GM18858 (cell line): Measurements from ENCODE around the gene GTPBP3.
A peak's percentile ranks its signal among the peaks of the same experiment; 100 is the strongest.
"Not testable (repeated sequence)": the region's sequence is repeated elsewhere in the genome, so short reads cannot be mapped to it uniquely, and the experiment has no call there.

ENCODE experiments used
- ATAC-seq: cut with Tn5 transposase; IDR thresholded peaks from one replicate; pipeline ENCODE4 v1.9.1; 2021; ENCODE audit not compliant: unreplicated experiment

The GTPBP3 gene, protein sequence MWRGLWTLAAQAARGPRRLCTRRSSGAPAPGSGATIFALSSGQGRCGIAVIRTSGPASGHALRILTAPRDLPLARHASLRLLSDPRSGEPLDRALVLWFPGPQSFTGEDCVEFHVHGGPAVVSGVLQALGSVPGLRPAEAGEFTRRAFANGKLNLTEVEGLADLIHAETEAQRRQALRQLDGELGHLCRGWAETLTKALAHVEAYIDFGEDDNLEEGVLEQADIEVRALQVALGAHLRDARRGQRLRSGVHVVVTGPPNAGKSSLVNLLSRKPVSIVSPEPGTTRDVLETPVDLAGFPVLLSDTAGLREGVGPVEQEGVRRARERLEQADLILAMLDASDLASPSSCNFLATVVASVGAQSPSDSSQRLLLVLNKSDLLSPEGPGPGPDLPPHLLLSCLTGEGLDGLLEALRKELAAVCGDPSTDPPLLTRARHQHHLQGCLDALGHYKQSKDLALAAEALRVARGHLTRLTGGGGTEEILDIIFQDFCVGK

DNA sequence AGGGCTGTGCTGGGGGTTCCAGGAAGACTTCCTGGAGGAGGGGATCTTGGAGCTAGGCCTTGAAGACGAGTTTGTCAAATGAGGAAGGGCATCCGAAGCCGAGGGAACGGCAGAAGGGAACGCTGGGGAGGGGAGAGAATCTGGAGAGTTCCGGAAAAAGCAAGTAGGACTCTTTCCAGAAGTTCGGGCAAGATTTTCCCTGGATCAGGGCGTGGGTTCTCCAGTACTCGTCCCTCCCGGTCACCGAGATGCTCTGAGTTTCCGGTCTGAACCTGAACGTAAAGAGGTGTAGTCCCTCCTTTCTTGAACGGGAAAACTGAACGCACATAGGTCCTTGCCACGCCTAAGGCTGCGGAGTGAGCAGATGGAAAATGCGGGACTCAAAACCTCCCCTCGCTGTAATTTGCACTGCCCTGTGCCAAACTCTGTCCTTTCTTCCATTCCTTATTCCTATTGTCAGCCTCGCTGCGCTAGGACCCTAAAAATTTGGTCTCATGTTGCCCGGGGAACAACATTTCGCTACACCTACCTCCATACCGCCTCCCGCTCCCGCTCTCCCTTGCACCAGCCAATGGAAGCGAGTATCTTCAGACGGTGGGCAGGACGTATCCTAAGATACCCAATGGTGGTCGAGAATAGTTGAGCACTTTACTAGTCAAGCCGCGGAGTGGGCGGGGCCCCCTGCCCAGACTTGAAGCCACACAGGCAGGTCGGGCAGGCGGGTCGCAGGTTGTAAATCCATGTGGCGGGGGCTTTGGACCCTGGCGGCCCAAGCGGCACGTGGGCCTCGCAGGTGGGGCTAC lies at the start of gene GTPBP3:
TSS of gene GTPBP3 (plus strand) at position 682 of the 803 bp plus-strand sequence. CDS start at position 741, 59 bp downstream.
- ATAC-seq = peak; percentile 60

DNA sequence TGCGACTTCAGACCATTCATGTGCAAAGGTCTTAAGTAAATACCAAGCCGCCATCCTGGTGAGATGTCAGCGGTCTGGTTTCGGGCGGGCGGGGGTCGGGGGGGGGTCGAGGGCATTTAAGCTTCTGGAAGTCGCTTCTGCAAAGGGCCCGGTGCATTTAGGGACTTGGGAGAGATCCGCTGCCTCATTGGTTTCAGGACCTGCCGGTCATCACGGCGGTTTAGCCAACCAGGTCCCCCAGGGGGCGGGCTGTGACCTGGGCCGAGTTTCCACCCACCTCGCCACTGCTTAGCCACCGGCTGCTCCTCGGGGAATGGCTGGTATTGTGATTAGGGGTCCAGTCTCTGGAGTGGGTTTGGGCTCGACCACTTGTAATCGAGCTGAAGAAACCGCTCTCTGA lies 47.9 kb upstream of the GTPBP3 start:
- ATAC-seq = no peak

DNA sequence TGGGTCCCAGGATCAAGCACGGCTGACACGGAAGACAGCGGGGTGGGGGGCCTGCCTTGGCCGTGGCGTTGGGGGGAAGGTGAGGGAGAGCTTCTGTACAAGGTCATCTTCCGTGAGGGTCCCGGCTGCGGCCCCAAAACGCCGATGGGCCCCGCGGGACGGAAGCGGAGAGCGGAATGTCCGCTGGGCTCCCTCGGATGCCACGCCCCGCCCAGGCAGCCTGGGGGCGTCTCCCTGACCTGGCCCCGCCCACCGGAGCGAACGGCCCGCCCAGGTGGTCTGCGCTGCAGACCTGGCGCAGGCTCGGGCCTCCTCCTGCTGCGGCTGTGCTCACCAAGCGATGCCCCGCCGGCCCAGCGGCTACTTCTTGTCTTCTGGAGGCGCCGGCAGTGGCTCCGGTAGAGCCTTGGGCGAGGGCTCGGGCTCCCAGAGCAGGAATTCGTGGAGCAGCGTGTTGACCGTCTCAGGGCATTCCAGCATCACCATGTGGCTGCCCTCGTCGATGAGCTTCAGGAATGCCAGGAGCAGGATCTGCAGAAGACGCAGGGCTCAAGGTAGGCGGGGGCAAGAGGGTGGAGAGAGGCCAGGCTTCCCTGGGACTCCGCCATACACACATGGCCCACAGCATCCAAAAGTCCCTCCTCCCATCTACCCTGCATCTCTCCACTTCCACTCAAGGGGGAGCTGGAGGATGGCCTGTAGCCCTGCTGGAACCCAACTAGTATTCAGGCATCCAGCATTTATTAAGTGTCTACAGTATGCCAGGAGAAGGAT lies 44.9 kb upstream of the GTPBP3 start:
- ATAC-seq = no peak

DNA sequence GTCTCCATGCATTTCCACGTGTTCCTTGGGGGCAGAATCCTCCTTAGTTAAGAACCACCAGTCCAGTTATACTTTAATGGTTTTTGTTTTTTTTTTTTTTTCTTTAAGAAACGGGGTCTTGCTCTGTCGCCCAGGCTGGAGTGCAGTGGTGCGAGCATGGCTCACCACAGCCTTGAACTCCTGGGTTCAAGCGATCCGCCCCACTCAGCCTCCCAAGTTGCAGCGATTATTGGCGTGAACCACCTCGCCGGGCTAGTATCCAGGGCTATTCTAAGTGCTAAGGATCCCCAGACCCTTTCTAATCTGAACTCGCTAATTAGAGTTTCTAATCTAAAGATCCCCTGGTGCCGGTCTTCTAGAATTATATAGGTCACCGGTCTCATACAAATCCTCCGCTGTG lies 43.7 kb upstream of the GTPBP3 start:
- ATAC-seq = no peak

DNA sequence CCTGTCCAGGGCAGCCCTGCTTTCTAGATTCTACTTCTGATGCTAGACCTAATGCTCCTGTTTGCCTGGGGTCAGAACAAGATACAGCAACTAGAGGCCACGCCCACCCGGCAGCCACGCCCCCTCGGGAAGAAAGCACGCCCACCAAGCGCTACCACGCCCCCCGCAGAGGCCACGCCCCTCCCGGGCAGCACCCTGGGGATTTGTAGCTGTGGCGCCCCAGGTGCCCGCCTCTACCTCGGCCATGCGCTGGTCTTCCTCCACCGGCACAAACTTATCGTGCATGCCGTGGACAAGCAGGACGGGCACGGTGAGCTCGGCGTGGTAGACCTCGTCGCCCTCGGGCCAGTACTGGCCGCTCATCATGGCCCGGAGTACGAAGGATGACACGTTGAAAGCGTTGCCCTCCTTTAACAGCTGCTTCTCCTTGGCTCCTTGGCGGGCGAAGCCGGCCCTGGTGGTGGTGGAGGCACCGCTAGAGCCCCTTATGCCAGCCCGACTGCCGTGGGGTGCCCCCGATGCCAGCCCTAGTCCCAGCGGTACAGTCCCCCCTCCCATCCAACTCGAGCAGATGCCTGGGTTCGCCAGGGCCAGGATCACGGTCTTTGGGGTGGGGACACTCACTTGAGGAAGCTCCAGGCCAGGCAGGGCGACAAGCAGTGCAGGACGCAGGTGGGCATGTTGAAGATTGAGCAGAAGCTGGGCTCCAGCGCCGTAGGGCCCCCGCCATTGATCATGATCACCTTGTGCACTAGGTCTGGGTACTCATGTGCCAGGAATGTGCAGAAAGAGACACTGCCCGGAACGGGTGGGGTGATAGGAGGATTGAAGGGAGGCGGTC lies 43.1 kb upstream of the GTPBP3 start:
- ATAC-seq = no peak

DNA sequence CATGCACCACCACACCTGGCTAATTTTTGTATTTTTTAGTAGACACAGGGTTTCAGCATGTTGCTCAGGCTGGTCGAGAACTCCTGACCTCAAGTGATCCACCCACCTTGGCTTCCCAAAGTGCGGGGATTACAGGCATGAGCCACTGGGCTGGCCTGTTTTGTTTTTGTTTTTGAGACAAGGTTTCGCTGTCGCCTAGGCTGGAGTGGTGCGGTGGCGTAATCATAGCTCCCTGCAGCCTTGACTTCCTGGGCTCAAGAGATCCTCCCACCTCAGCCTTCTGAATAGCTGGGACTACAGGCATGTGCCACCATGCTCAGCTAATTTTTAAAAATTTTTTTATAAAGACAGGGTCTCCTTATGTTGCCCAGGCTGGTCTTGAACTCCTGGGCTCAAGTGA lies 41.8 kb upstream of the GTPBP3 start:
- not testable (repeated sequence) for ATAC-seq

DNA sequence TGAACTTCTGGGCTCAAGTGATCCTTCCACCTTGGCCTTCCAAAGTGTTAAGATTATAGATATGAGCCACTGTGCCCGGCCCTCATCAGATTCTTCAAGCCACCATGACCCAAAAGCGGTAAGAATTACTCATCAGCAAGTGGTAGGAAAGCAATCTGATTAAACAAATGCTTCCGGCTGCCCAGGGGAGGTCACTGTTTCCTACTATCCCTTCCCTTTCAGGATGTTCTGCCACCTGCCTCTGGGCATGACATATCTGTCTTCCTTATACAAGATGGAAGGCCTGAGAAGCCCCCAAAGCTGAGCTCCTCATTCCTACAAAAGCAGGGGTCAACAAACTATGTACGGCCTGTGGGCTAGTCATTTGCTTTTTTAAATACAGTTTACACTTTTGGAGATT lies 41.1 kb upstream of the GTPBP3 start:
- no peak for ATAC-seq

DNA sequence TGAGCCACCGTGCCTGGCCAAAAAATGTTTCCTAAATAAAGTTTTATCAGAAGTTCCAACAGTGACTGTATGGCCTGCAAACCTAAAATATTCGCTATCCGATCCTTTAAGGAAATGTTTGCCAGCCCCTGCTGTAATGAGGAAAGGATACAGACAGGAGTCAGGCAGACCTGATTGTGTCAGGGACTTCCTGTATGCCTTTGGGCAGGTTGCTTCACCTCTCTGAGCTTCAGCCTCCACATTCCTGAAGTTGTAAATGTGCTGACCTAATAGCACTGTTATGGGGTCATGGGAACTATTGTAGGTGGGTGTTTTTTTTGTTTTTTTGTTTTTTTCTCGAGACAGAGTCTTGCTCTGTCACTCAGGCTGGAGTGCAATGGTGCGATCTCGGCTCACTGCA lies 40.4 kb upstream of the GTPBP3 start:
- no peak for ATAC-seq

DNA sequence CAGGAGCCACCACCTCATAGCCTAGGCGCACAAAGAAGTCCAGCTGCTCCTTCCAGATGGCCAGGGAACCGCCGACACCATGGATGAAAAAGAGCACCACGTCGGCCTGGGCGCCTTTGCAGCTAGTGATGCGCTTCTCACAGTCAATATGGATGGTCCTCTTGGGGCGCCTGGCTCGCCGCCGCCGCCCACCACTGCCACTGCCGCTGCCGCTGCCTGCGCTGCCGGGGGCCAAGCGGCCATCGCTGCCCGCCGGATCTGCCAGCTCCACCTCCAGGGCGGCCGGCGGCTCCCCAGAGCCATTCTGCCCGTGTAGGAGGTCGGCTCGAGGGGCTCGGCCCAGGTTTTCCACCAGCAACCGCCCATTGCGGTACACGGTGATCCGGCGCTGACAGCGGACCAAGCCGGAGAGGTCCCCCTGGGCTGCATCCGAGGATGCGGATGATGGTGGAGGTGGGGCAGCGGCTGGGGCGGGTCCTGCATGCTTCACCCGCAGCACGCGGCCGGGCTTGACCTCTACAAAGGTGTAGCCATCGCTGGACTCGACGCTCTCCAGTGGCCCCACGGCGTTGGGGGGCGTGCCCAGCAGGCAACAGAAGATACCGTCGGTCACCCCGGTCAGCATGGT lies 36.2 kb upstream of the GTPBP3 start:
- no peak for ATAC-seq

DNA sequence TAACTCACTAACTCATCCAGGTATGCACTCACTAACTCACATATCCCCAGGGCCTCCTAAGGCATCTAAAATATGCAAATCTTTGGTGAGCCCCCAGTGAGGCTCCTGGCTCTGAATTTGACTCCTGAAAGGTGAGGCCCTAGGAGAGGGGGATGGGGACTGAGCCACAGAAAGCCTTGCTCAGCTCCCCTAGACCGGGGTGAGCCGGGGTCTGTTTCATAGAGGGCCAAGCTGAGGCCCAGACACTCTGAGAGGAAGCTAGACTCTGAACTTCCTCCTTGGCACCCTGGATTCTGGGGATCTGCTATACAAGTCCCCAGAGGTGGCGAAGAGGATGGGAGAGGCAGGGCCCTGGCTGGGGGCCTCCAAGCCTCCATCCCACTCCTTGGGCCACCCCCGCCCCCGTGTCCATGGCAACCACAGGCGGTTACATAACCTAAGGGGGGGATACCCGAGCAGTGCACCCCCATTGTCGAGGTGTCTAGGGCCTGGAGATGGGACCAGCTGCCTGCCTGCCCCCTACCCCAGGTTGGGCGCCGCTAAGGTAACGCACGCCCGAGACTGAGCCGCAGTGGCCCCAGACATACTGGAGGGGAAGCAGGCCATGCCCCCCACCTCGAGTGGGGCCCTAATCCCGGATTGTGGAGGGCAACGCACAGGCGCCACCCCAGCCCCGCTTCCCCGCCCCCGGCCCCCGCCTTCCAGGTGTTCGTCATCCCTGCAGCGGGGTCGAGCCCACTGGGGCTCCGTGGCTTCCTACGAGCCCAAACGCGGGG lies 34.8 kb upstream of the GTPBP3 start:
- ATAC-seq = no peak

DNA sequence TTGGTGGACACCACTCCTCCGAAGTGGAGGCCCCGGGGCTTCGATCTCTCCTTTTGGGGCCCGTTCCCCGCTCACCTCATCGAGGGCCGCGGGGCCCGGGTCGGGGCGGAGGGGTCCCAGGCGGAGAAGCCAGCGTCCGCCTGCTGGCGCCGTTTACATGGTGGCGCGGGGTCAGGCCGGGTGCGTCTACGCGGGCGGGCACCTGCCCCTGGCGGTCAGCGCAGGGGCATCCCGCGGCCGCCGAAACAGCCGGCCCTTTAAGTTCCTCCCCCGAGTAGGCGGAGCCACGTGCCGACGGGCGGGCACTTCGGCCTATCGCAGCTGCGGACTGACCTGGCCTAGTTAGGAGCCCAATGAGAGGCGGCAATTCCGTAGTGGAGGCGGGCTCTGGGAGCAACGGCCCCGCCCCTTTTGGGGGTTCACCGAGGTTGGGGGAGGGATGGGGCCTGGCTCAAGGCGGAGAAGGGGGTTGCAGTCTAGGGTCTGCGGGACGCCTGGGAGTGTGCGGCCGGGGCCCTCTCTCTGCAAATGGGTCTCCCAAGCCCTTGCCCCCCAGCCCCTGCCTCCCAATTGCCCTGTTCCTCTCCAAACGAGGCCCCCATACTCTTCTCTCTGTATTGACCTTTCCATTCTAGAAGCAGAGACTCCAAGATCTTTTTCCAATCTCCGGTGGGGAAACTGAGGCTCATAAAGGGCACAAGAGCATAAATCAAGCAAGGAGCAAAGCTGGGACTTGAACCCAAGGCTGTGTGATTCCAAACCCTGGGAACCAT lies 34.0 kb upstream of the GTPBP3 start, which contains the start of gene ABHD8:
TSS of gene ABHD8 (minus strand) at position 259 of the 773 bp plus-strand sequence. CDS start 1,809 bp downstream, outside the sequence.
- no peak for ATAC-seq

DNA sequence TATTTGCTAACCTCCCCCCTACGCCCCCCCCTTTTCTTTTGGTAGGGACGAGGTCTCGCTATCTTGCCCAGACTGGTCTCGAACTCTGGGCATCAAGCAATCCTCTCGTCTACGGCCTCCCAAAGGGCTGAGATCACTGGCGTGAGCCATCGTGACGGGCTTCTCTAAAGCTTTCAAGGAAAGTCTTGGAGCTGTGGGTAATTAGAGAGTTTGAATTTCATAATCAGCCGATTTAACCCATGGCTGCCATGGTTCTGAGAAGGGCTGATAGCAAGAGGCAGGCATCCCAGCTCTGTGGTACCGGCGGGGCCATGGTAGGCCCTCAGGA lies 33.4 kb upstream of the GTPBP3 start:
- no peak for ATAC-seq

DNA sequence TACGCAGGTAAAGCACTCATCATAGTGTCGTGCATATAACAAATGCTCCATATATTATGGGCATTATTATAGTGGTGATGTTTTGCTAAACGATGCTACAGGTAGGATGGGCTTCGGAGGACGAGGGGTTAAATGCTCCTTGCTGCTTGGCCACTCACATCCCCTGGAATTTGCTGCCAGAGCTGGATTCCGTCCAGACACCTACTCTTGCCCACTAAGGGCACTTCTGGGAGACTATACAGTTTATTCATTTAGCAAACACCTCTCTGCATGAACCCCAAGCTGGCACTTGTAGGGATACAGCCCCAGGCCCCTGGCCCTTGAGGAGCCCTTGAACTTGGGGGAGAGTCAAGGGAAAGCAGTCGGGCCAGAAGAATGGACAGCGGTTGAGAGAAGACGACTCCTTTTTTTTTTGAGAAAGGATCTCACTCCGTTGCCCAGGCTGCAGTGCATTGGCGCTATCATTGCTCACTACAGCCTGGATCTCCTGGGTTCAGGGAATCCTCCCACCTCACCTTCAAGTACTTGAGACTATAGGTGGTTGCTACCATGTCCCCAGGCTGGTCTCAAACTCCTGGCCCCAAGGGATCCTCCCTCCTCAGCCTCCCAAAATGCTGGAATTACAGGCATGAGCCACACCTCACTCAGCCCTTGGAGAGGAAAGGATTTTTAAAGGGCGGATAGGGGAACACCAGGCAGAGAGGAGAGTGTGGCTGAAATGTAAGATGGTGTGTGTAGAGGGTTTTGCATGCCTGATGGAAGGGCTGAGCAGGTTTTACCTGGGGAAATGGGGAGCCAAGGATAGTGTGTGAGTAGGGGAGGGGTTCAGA lies 32.8 kb upstream of the GTPBP3 start:
- ATAC-seq = no peak

DNA sequence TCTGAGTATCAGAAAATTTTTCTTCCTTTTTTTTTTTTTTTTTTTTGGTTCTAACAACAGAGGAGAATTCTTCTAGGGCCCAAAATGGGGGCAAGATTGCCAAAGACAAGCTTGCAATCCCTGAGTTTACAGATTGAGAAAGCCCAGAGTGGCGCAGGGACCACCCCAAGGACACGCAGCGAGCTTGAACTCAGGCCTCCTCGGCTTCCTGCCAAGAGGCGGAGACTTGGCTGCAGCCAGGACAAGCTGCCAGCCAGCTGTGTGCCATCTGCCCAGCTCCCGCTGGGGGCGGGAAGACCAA lies 32.2 kb upstream of the GTPBP3 start:
- no peak for ATAC-seq

DNA sequence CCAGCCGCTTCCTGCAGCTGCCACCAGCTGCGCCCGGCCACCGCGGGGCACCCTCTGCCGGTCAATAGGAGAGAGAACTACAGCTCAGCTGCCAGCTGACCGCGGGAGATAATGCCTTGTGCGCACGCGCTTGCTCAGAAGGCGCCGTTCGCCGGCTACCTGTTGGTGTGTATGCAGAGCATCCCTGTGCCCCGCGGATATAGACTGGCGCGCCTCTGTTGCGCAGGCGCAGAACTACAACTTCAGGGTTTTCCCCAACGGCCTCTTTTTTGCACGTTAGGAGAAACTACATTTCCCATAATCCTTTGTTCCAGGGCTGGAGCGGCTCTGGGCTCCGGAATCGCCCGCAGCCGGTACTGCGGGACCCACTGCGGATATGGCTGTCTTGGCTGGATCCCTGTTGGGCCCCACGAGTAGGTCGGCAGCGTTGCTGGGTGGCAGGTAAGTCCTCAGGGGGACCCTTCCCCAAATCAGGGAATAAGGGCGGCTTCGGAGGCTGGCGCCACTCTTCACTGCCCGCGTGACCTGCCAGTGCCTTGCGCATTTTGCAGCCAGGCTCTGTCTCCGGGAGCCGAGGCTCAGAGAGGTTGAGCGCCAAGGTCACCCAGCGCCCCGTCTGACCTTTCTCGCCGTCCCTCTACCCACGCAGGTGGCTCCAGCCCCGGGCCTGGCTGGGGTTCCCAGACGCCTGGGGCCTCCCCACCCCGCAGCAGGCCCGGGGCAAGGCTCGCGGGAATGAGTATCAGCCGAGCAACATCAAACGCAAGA lies 31.7 kb upstream of the GTPBP3 start, which contains the start of gene MRPL34:
TSS of gene MRPL34 (plus strand) at position 356 of the 768 bp plus-strand sequence. CDS start at position 377, 21 bp downstream.
- peak; percentile 56 for ATAC-seq

DNA sequence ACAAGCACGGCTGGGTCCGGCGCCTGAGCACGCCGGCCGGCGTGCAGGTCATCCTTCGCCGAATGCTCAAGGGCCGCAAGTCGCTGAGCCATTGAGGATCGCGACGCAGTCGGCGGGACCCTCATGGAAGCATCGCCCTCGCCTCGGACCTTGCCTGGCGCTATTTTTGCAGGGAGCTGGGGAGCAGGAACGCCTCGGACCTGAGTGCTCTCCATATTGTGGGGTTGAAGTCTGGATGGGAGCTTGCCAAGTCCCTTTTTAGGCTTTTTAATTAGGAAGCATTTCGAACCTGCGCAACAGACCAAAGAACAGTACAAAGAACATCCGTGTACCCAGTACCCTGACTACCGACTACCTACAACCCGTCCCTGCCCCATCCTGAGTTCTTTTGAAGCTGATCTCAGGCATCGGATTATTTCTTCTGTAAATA lies 31.1 kb upstream of the GTPBP3 start:
- ATAC-seq = no peak

DNA sequence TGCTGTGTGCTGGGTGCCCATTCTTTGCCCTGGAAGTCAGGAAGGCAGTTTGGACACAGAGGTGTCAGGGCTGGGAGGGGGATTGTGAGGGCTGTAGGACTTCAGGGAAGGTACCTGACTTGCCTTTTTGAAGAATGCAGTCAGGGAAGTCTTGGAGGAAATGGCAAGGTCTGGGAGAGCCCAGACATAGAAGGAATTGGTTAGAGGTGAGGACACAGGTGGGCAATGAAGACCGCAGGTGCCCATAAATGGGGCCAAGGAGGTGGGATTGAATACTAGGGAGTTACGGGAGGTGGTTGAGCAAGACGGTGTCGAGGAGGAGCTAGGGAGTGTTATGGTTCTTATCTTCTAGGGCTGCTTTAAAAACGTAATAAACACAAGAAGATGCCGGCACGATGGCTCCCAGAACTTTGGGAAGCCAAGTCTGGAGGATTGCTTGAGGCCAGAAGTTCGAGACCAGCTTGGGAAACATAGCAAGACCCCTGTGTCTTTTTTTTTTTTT lies 29.4 kb upstream of the GTPBP3 start:
- no peak for ATAC-seq
